Lower leg skin (tissue), 4 donors: ENCODE data around the gene KRT2. TPM values are rescaled to one million over a fixed set of nuclear protein-coding genes. Genes with fewer than 3 reads are reported as not detected.

Experiments used
- DNase-seq, 2 donors: peaks; one replicate each; pipeline ENCODE4 v3.0.0-alpha.2; 2019; ENCODE audit warnings: low spot score in 2 of 2
- H3K4me3 ChIP-seq: fragments of 200-600 bp; sonication (generic); 2 replicates; pipeline ENCODE4 v1.5.1; 2017; ENCODE audit warnings: mild to moderate bottlenecking, low read depth; ENCODE audit not compliant: poor library complexity, severe bottlenecking
- POLR2A ChIP-seq, 2 donors: fragments of 450-650 bp; IDR thresholded peaks; one replicate each; pipeline ENCODE4 v1.6.1; 2016 to 2017; ENCODE audit warnings: antibody characterized with exemption in 2 of 2, mild to moderate bottlenecking in 1 of 2, moderate library complexity in 1 of 2
- WGBS, 2 donors: methylation state at CpG; one replicate each; pipeline ENCODE4 v1.1.5; 2018; 5-methylcytosine and 5-hydroxymethylcytosine counted together
- intact Hi-C: fragments of 100-400 bp; cut with DNase I; formaldehyde crosslinking; loops from one replicate; pipeline ENCODE4 v1.15.0; 2023; ENCODE audit warnings: low total_unique reads
- total RNA-seq, 4 donors: library from RNA; depleted of rRNA; stranded (reverse); fragments of >200 nt; gene quantifications; one replicate each; pipeline ENCODE4 v1.1.0, GENCODE V29; 2016
- TF ChIP-seq, protein P1 (sequence below), 3 donors: fragments of 450-650 bp; IDR thresholded peaks; one replicate each; pipeline ENCODE4 v1.5.1; 2016; ENCODE audit warnings: antibody characterized with exemption in 3 of 3, mild to moderate bottlenecking in 3 of 3, moderate library complexity in 2 of 3

Gene KRT2
- total RNA-seq, 4 donors from 2014 or later, result 1,166 to 2,212 (median 1,643) TPM

DNA sequence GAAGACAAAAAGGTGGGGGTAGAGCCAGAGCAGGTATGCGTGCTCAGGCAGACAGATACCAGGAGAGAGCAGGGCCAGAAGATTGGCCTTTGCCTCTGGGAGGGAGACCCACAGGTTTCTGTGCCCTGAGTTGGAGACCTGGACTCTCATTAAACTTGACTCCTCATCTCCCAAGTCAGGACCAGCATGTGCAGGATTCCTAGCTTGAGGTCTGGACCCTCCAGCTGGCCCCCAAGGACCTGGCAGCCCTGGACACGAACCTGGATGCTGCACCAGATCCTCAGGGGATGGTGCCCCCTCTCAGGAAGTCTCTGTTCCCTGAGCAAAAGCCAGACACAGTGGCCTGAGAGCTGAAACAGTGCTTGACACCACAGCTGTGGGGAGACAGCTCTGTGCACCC is 23.2 kb downstream of the KRT2 start:
- intact Hi-C loops, result no loop called here
- 85 to 87% methylated on average over 2 of the region's 2 CpGs for WGBS, 2 donors

GRCh38 chr12:52628111-52628507 is 23.9 kb downstream of the KRT2 start:
- no peak for TF ChIP-seq POLR2A (IDR thresholded peaks at IDR 0.05)
- TF ChIP-seq, protein P1, sequence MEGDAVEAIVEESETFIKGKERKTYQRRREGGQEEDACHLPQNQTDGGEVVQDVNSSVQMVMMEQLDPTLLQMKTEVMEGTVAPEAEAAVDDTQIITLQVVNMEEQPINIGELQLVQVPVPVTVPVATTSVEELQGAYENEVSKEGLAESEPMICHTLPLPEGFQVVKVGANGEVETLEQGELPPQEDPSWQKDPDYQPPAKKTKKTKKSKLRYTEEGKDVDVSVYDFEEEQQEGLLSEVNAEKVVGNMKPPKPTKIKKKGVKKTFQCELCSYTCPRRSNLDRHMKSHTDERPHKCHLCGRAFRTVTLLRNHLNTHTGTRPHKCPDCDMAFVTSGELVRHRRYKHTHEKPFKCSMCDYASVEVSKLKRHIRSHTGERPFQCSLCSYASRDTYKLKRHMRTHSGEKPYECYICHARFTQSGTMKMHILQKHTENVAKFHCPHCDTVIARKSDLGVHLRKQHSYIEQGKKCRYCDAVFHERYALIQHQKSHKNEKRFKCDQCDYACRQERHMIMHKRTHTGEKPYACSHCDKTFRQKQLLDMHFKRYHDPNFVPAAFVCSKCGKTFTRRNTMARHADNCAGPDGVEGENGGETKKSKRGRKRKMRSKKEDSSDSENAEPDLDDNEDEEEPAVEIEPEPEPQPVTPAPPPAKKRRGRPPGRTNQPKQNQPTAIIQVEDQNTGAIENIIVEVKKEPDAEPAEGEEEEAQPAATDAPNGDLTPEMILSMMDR (IDR thresholded peaks at IDR 0.05), result no peak
- intact Hi-C loops, result no loop called here
- no peak for DNase-seq
- WGBS, 2 donors, result 89 to 91% methylated on average over 4 of the region's 4 CpGs
- H3K4me3 ChIP-seq, result no peak overlapping the region

More for the DNA sequence above, 23.2 kb downstream of the KRT2 start:
- TF ChIP-seq, protein P1 (IDR thresholded peaks at IDR 0.05), result no peak
- TF ChIP-seq POLR2A (IDR thresholded peaks at IDR 0.05), result no peak
- DNase-seq, result no peak
- H3K4me3 ChIP-seq, result no peak overlapping the region

DNA sequence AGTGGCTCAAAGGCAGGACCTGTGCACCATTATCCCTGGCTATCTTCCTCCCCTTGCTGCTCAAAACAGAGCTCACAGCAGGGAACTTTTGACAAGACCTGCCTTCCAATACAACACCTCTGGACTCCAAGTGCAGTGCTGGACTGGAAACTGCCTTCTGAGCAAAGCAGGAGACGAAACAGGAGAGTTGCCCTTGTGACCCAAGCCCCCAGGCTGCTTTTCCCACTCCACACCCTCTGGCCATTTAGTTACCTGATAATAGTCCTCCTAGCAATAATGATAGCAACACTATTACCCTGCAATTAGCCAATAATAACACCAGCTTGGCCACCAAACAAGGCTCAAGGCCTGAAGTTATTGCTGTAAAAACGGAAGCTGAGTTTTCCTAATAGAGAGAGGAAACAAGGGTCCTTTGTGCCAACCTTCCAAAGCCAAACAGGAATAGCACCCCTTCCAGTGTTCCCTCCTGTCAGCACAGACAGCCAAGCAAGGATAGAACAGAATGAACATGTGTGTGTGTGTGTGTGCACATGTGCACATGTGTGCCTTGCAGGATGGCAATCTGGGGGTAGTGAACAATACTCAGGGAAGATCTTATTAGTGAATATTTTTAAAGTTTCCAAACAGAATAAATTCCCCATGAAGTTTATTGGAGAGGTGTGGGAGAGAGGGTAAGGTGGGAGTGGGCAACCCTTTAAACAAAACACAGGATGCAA is 24.5 kb downstream of the KRT2 start:
- intact Hi-C loops, result no loop called here
- H3K4me3 ChIP-seq, result no peak overlapping the region
- DNase-seq, result peak in 1 of 2 donors; percentile 48
- WGBS, 2 donors, result 70 to 82% methylated on average over 2 of the region's 2 CpGs
- TF ChIP-seq, protein P1 (IDR thresholded peaks at IDR 0.05), result no peak
- no peak for TF ChIP-seq POLR2A (IDR thresholded peaks at IDR 0.05)

- H3K4me3 ChIP-seq, result no peak overlapping the region
- peak in 1 of 2 donors; percentile 12 for DNase-seq
- 87 to 90% methylated on average over 5 of the region's 5 CpGs for WGBS, 2 donors
- intact Hi-C loops, result no loop called here
- TF ChIP-seq POLR2A (IDR thresholded peaks at IDR 0.05), result no peak
- TF ChIP-seq, protein P1 (IDR thresholded peaks at IDR 0.05), result no peak
These were observed 29.7 kb downstream of the KRT2 start for GRCh38 chr12:52622349-52622748.

DNA sequence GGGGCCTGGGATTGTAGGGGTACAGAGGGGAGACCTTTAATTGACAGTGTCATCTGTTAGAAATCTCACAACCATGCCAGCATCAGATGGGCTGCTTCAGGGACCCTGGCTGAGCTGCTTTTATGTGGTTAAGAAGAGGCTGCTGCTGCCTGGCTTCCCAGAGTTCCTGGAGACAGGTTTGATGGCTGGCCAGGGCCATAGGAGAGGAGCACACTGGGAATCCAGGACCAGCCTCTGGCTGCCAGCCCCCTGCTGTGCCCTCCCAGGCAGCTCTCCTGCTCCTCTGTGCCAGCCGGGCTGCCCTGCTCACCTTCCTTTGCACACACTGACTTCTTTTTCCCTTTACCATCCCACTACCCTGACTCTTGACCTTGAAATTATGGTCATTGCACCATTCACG is 33.1 kb downstream of the KRT2 start:
- DNase-seq, result no peak
- TF ChIP-seq POLR2A (IDR thresholded peaks at IDR 0.05), result no peak
- WGBS, 2 donors, result 84 to 85% methylated on average over 2 of the region's 2 CpGs
- no peak overlapping the region for H3K4me3 ChIP-seq
- intact Hi-C loops, result no loop called here

GRCh38 chr12:52618216-52618615 is 33.8 kb downstream of the KRT2 start, which contains the start of gene KRT73:
KRT73 (minus strand) TSS chr12:52618559; CDS start chr12:52618524, 35 bp downstream.
- TF ChIP-seq, protein P1 (IDR thresholded peaks at IDR 0.05), result no peak
- no peak for TF ChIP-seq POLR2A (IDR thresholded peaks at IDR 0.05)
- WGBS, 2 donors, result 87 to 91% methylated on average over 14 of the region's 14 CpGs
- H3K4me3 ChIP-seq, result no peak within 1 kb of the TSS
- DNase-seq, result no peak
- intact Hi-C loops, result no loop called here
